ENCODE data around the gene LCN9.

LCN9 gene

DNA sequence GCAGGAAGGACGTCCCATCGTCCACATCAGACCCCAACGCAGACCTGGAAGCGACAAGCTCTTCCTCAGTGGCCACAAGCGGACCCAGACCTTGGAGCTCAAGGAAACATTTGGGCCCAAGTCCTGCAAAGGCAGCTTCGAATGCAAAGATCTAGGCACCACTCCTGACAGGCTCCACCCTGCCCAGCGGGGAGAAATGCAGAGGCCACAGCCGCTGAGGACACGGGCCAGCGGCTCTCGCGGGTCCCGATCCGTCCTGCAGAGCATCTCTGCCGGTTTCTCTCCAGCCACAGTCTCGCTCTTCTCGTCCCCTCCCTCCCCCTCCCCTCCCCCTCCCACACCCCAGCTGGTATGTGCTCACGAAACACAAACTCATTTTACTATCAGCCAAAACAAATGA is 31.3 kb downstream of the LCN9 start:
- no peak for DNase-seq (ENCODE audit: insufficient read length, low spot score)
- TF ChIP-seq SPI1 (IDR thresholded peaks at IDR 0.05; ENCODE audit: low read depth, low read length) (no peak), POU2F2 (IDR thresholded peaks at IDR 0.05; ENCODE audit: low read depth, low read length) (no peak), POLR2AphosphoS5 (IDR thresholded peaks at IDR 0.05; ENCODE audit: low read depth, low read length) (no peak), PAX5 (IDR thresholded peaks at IDR 0.05; ENCODE audit: insufficient read depth, low read length, severe bottlenecking) (no peak), POLR2A (IDR thresholded peaks at IDR 0.05; ENCODE audit: low read depth, low read length) (no peak), TAF1 (IDR thresholded peaks at IDR 0.05; ENCODE audit: low read depth, low read length) (no peak)
- no peak for FAIRE-seq

DNA sequence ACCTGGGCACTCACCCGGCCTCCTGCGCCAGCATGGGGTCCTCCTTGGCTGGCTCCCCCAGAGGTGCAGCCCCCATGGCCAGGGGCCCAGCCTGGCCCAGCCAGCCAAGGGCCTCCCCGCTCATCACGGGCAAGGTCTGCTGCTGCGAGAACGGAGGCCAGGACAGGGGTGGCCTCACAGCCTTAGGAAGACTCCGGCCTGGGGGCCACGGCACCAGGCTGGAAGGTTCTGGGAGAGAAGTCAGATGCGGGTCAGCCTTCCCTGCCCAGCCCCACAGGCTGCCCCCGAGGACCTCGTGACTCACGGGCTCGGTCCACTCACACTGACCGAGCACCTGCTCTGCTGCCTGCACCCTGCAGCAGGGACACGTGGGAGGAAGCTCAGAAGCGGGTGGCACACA is 31.9 kb downstream of the LCN9 start:
- FAIRE-seq (no peak), DNase-seq (ENCODE audit: insufficient read length, low spot score) (no peak)
- no peak for TF ChIP-seq PAX5 (IDR thresholded peaks at IDR 0.05; ENCODE audit: insufficient read depth, low read length, severe bottlenecking)

DNA sequence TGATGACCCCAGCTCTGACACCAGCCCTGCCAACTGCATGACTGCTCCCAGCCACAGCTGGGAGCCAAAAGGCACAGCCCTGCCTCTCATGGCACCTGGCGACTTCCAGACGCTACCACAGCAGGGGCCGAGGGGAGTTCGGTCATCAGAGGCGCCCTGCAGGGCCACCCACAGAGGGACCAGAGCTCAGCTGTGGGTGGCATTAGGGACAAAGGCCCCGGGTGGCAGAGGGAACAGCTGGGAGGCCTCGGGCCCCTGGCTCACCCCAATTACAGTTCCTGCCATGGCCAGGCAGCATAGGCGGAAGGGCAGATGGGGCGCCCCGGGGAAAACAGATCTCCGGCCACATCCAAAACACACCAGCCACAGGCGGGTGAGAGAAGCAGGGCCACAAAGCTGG is 32.5 kb downstream of the LCN9 start:
- TF ChIP-seq SPI1 (IDR thresholded peaks at IDR 0.05; ENCODE audit: low read depth, low read length) = no peak
- TF ChIP-seq TAF1 (IDR thresholded peaks at IDR 0.05; ENCODE audit: low read depth, low read length) = no peak
- TF ChIP-seq POLR2A (IDR thresholded peaks at IDR 0.05; ENCODE audit: low read depth, low read length) = no peak
- TF ChIP-seq POLR2AphosphoS5 (IDR thresholded peaks at IDR 0.05; ENCODE audit: low read depth, low read length) = no peak
- TF ChIP-seq PAX5 (IDR thresholded peaks at IDR 0.05; ENCODE audit: insufficient read depth, low read length, severe bottlenecking) = no peak
- no peak for TF ChIP-seq POU2F2 (IDR thresholded peaks at IDR 0.05; ENCODE audit: low read depth, low read length)
- DNase-seq (ENCODE audit: insufficient read length, low spot score) (no peak), FAIRE-seq (no peak)

DNA sequence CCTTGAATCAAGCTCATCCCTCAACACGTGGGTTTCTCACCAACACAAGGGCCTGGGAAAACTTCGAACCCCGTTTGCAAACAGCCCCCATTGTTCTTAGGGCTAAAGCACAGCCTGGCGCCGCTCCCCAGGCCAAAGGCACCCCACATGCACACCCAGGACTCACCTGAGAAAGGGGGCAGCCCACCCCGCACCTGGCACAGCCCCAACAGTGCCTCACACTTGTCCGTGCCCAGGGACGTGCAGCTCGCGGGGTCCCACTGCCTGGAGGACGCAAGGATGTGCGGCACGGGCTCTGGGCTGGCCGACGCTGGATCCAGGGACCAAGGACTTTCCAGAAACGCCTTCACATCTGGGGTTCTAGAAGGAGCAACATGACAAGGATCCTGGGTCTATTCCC is 33.3 kb downstream of the LCN9 start:
- no peak for DNase-seq (ENCODE audit: insufficient read length, low spot score)
- no peak for FAIRE-seq
- TF ChIP-seq SPI1 (IDR thresholded peaks at IDR 0.05; ENCODE audit: low read depth, low read length) (no peak), TAF1 (IDR thresholded peaks at IDR 0.05; ENCODE audit: low read depth, low read length) (no peak), POLR2AphosphoS5 (IDR thresholded peaks at IDR 0.05; ENCODE audit: low read depth, low read length) (no peak), POU2F2 (IDR thresholded peaks at IDR 0.05; ENCODE audit: low read depth, low read length) (no peak), POLR2A (IDR thresholded peaks at IDR 0.05; ENCODE audit: low read depth, low read length) (no peak), PAX5 (IDR thresholded peaks at IDR 0.05; ENCODE audit: insufficient read depth, low read length, severe bottlenecking) (no peak)

DNA sequence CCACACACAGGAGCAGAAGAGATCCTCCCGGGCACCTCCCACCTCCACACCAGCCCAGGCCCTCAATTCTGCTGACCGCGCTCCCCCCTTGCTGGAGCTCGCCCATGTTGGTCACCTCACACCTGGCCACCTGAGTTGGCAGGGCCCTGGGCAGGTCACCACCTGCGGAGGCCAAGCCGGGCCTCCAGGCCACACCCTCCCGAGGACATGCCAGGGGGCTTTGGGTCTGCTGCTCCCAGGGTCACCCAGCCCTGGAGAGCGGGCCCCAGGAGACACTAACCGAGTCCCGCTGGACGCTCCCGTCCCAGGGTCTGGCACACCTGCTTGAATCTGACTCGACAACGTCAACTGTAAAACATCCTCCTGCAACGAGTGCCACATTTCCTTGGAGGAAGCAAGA is 34.1 kb downstream of the LCN9 start:
- DNase-seq (ENCODE audit: insufficient read length, low spot score) (no peak), FAIRE-seq (no peak)
- TF ChIP-seq TAF1 (IDR thresholded peaks at IDR 0.05; ENCODE audit: low read depth, low read length) (no peak), SPI1 (IDR thresholded peaks at IDR 0.05; ENCODE audit: low read depth, low read length) (no peak), PAX5 (IDR thresholded peaks at IDR 0.05; ENCODE audit: insufficient read depth, low read length, severe bottlenecking) (no peak), POLR2AphosphoS5 (IDR thresholded peaks at IDR 0.05; ENCODE audit: low read depth, low read length) (no peak), POLR2A (IDR thresholded peaks at IDR 0.05; ENCODE audit: low read depth, low read length) (no peak), POU2F2 (IDR thresholded peaks at IDR 0.05; ENCODE audit: low read depth, low read length) (no peak)

DNA sequence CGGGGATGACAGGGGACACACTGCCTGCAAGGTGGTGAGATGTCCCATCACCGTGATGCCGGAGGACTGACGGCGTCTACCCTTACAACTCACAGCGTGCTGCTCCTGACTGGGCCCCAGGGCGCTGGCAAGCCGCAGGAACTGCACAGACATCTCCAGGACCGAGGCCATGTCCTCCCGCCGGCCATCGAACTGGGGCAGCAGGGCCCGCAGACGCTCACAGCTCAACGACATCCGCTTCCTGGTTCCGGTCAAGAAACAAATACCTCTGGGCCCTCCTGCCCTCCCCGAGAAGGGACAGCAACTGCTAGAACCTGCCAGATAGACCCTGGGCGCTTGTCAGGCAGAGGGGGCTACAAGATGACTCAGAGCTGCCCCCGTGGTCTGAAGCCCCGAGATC is 35.1 kb downstream of the LCN9 start:
- DNase-seq (ENCODE audit: insufficient read length, low spot score) (no peak), FAIRE-seq (no peak)
- TF ChIP-seq POU2F2 (IDR thresholded peaks at IDR 0.05; ENCODE audit: low read depth, low read length) = no peak
- no peak for TF ChIP-seq TAF1 (IDR thresholded peaks at IDR 0.05; ENCODE audit: low read depth, low read length)
- TF ChIP-seq SPI1 (IDR thresholded peaks at IDR 0.05; ENCODE audit: low read depth, low read length) = no peak
- TF ChIP-seq POLR2A (IDR thresholded peaks at IDR 0.05; ENCODE audit: low read depth, low read length) = no peak
- TF ChIP-seq POLR2AphosphoS5 (IDR thresholded peaks at IDR 0.05; ENCODE audit: low read depth, low read length) = no peak
- TF ChIP-seq PAX5 (IDR thresholded peaks at IDR 0.05; ENCODE audit: insufficient read depth, low read length, severe bottlenecking) = no peak

DNA sequence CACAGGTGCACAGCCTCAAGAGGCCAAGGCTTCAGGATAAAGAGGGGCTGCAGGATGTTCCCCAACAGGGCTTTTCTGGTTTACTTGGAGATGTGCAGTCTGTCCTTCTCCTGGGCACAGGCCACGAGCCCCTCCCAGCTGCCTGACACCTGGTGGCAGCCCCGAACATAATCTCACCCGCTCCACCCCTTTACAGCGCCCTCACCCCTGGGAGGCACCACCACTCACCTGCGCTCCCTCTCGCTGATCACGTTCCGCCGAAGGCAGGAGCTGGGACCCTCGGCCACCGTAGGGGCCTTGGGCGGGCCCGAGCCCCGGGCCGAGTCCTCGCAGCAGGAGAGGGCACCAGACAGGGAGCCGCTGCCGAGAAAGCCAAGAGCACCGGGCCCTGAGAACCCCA is 35.7 kb downstream of the LCN9 start:
- DNase-seq (ENCODE audit: insufficient read length, low spot score) (no peak), FAIRE-seq (no peak)
- TF ChIP-seq PAX5 (IDR thresholded peaks at IDR 0.05; ENCODE audit: insufficient read depth, low read length, severe bottlenecking) (no peak), TAF1 (IDR thresholded peaks at IDR 0.05; ENCODE audit: low read depth, low read length) (no peak), POLR2A (IDR thresholded peaks at IDR 0.05; ENCODE audit: low read depth, low read length) (no peak), SPI1 (IDR thresholded peaks at IDR 0.05; ENCODE audit: low read depth, low read length) (no peak), POLR2AphosphoS5 (IDR thresholded peaks at IDR 0.05; ENCODE audit: low read depth, low read length) (no peak)

DNA sequence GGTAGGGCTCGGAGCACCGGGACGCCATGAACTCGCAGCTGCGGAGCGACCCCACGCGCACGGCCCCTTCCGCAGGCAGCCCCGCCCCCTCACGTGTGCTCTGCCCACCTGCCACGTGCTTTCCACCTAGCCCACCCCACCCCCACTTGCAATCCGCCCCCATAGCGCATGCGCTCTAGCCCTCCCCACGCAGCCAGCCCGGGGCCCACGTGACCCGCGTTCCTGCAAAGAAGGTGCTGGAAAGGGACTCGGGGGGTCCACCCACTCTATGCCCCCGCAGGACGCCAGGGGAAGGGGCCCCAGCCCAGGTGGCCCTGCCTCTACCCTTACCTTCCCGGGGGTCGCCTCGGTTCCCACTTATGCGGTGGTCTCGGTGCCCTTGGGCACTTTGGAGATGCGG is 36.3 kb downstream of the LCN9 start, which contains the start of gene SOHLH1:
SOHLH1 (minus strand) TSS at position 42 of the 400 bp plus-strand sequence; CDS start at position 28, 14 bp downstream.
- DNase-seq (ENCODE audit: insufficient read length, low spot score) (no peak), FAIRE-seq (no peak)
- TF ChIP-seq POU2F2 (IDR thresholded peaks at IDR 0.05; ENCODE audit: low read depth, low read length) (no peak), PAX5 (IDR thresholded peaks at IDR 0.05; ENCODE audit: insufficient read depth, low read length, severe bottlenecking) (no peak), POLR2A (IDR thresholded peaks at IDR 0.05; ENCODE audit: low read depth, low read length) (no peak), POLR2AphosphoS5 (IDR thresholded peaks at IDR 0.05; ENCODE audit: low read depth, low read length) (no peak), SPI1 (IDR thresholded peaks at IDR 0.05; ENCODE audit: low read depth, low read length) (no peak), TAF1 (IDR thresholded peaks at IDR 0.05; ENCODE audit: low read depth, low read length) (no peak)

DNA sequence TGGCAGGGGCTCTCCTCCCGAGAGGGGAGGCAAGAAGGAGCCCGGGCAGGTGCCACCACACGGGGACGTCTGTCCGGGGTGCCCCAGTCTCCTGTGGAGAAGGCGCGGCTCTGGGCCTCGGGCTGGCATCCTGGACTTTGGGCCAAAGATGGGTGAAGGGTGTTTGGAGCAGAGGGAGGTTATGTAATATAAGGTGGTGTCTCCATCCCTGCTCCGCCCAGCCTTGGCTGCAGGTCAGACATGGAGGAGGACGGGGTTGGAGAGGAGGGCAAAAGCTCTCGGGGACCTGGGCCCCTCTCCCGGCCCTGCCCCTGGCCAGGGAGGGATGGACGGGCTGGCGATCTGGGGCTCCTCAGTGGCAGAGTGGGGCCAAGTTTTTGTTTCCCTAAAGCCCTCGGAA is 37.4 kb downstream of the LCN9 start:
- no peak for FAIRE-seq

DNA sequence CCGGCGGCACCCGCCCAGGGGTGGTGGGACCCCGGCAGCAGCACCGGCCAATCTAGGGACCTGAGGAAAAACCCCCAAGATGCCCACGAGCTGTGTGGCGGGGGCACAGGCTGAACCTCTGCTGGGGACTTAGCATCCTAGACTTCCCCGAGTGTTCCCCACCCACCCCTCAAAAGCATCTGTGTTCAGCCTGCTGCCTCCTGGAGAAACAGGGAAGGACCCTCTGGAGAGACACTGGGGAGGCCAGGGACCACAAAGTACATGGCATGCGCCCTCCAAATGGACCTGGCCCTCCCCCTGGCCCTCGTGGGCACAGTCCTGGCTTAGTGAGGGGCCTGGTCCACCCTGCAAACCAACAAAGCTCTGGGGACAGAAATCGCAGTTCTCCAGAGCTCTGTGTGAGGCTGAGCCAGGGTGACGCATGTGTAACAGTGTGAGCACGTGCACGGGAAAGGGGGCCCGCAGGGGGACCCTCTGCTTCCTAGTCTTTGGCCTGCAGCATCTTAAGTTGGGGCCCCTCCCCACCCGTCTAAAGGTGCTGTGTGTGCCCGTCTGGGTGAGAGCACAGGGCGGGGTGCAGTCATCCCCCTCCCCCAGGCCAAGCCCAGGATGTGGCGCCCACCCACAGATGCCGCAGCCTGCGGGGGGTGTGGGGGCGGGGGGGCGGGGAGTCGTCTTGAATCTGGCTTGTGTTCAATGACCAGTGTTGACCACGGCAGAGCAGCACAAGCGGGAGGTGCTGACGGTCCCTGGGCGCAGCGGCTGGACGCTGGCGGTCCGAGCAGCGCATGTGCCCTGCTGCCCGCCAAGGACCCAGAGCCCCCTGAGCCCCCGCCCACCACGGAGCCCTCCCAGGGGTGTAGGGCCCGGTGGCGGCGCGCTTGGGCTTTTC is 38.2 kb downstream of the LCN9 start:
- TF ChIP-seq POLR2A (IDR thresholded peaks at IDR 0.05; ENCODE audit: low read depth, low read length) = no peak
- no peak for TF ChIP-seq POLR2AphosphoS5 (IDR thresholded peaks at IDR 0.05; ENCODE audit: low read depth, low read length)
- TF ChIP-seq POU2F2 (IDR thresholded peaks at IDR 0.05; ENCODE audit: low read depth, low read length) = no peak
- TF ChIP-seq TAF1 (IDR thresholded peaks at IDR 0.05; ENCODE audit: low read depth, low read length) = no peak
- DNase-seq (ENCODE audit: insufficient read length, low spot score) = no peak
- FAIRE-seq = no peak

More for the DNA sequence above, 37.4 kb downstream of the LCN9 start:
- no peak for DNase-seq (ENCODE audit: insufficient read length, low spot score)
- TF ChIP-seq POLR2AphosphoS5 (IDR thresholded peaks at IDR 0.05; ENCODE audit: low read depth, low read length) = no peak
- TF ChIP-seq POLR2A (IDR thresholded peaks at IDR 0.05; ENCODE audit: low read depth, low read length) = no peak
- no peak for TF ChIP-seq PAX5 (IDR thresholded peaks at IDR 0.05; ENCODE audit: insufficient read depth, low read length, severe bottlenecking)
- TF ChIP-seq POU2F2 (IDR thresholded peaks at IDR 0.05; ENCODE audit: low read depth, low read length) = no peak
